Activated T-cell treated with anti-CD3 and anti-CD28 coated beads, Interleukin-2, amount 50 U/mL, for 1 hour (primary cell): ENCODE data around the gene SPNS3.

ENCODE experiments used
- DNase-seq: peaks from one replicate; pipeline ENCODE4 v3.0.0-alpha.2; 2020

SPNS3 gene

GRCh38 chr17:4512156-4513112 is 78.7 kb downstream of the SPNS3 start:
- DNase-seq = no peak

- DNase-seq = no peak
These were observed 79.6 kb downstream of the SPNS3 start for GRCh38 chr17:4513113-4514032.

GRCh38 chr17:4514206-4514605 is 80.5 kb downstream of the SPNS3 start:
- no peak for DNase-seq

GRCh38 chr17:4514779-4515178 is 81.0 kb downstream of the SPNS3 start:
- no peak for DNase-seq

- no peak for DNase-seq
These were observed 81.8 kb downstream of the SPNS3 start for GRCh38 chr17:4515501-4515900.

GRCh38 chr17:4516735-4517134 is 83.0 kb downstream of the SPNS3 start:
- DNase-seq = no peak

GRCh38 chr17:4518901-4519300 is 85.2 kb downstream of the SPNS3 start:
- DNase-seq = no peak

GRCh38 chr17:4519361-4519788 is 85.6 kb downstream of the SPNS3 start:
- no peak for DNase-seq

- no peak for DNase-seq
These were observed 86.5 kb downstream of the SPNS3 start for GRCh38 chr17:4520060-4520893.

- DNase-seq = no peak
These were observed 87.3 kb downstream of the SPNS3 start for GRCh38 chr17:4520894-4521600.

- no peak for DNase-seq
These were observed 88.9 kb downstream of the SPNS3 start for GRCh38 chr17:4522661-4523060.

- DNase-seq = no peak
These were observed 90.2 kb downstream of the SPNS3 start for GRCh38 chr17:4523946-4524345.

GRCh38 chr17:4525691-4526397 is 92.1 kb downstream of the SPNS3 start:
- DNase-seq = no peak

- DNase-seq = no peak
These were observed 93.4 kb downstream of the SPNS3 start for GRCh38 chr17:4527134-4527533.

- no peak for DNase-seq
These were observed 93.9 kb downstream of the SPNS3 start for GRCh38 chr17:4527566-4528125.

GRCh38 chr17:4529533-4530152 is 95.9 kb downstream of the SPNS3 start:
- DNase-seq = no peak

- no peak for DNase-seq
These were observed 97.3 kb downstream of the SPNS3 start for GRCh38 chr17:4530799-4531730.

- no peak for DNase-seq
These were observed 98.4 kb downstream of the SPNS3 start for GRCh38 chr17:4531988-4532736.
